ENCODE data around the gene TSPAN32.

DNA sequence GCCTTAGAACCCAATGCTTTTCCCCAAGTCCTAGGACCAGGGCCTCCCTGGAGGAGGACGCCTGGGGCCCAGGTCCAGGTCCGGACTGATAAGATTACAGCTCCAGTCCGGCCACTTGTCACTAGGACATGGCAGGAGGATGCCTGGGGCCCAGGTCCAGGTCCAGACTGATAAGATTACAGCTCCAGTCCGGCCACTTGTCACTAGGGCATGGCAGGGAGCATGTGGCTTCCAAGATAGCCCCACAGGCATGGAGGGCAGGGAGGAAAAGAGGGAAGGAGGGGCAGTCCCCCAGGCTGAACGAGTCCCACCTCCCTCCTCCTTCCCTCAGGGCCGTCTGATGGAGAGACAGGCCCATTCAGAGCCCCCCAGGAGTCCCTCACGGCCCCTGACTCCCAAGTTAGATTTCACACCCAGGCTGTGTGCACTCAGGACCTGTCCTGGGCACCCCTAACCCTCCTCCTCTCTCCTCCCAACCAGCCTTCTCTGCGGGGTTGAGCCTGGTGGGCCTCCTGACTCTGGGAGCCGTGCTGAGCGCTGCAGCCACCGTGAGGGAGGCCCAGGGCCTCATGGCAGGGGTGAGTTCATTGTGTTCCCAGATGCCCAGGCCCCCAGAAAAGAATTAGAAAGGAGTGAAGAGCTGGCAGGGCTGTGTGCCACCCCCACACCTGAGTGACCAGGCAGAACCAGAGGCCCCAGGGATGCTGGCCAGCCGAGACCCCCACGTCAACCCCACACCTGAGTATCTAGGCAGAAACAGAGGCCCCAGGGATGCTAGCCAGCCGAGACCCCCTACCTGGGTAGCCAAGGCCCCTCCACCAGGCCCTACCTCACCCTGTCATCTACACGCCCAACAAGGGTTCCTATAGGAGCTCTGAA is 2.1 kb downstream of the TSPAN32 start:
- TF ChIP-seq, protein P1, sequence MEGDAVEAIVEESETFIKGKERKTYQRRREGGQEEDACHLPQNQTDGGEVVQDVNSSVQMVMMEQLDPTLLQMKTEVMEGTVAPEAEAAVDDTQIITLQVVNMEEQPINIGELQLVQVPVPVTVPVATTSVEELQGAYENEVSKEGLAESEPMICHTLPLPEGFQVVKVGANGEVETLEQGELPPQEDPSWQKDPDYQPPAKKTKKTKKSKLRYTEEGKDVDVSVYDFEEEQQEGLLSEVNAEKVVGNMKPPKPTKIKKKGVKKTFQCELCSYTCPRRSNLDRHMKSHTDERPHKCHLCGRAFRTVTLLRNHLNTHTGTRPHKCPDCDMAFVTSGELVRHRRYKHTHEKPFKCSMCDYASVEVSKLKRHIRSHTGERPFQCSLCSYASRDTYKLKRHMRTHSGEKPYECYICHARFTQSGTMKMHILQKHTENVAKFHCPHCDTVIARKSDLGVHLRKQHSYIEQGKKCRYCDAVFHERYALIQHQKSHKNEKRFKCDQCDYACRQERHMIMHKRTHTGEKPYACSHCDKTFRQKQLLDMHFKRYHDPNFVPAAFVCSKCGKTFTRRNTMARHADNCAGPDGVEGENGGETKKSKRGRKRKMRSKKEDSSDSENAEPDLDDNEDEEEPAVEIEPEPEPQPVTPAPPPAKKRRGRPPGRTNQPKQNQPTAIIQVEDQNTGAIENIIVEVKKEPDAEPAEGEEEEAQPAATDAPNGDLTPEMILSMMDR (conservative IDR thresholded peaks at IDR 0.05 in 1 of 2, IDR thresholded peaks at IDR 0.05 in 1 of 2; ENCODE audit: low read depth in 1 of 2, low read length in 2 of 2): no peak
- no peak for TF ChIP-seq EZH2 (IDR thresholded peaks at IDR 0.05; ENCODE audit: low read length, missing control alignments)

Measured in fibroblast of lung (primary cell).